Measurements from ENCODE around the gene EIPR1.

The EIPR1 gene

DNA sequence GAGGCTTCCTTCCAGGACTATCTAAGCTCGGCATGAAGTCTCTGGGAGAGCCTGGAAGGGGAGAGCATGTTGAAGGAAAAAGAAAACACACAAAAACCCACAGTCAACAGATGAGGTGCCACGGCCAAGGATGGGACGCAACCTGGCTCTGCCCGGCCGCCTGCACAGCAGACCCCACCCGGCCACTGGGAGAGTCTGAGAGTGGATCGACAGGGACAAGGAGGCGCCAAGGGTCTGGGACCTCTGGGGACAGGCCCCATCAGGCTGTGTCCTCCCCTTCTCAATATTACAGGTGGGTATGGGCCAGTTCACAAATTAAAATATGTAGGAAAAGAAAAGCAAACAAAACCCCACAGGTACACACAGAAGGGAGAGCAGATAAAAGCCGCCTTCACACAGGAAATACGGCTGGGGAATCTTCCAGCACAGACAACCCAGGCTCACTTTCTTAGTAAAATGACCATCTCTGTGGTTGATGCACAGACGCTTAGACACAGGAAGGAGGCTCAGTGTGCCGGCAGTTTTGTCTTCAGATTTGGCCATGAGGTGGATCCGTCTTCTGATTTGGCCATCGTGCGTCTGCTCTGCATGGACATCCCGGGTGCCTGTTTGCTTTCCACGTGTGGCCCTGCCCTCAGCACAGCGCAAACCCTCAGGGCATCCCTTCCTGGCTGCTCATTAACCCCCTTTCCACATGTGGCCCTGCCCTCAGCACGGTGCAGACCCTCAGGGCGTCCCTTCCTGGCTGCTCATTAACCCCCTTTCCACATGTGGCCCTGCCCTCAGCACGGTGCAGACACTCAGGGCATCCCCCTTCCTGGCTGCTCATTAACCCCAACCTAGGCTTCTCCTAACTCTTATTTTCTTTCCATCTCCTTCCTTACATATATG, 138.4 kb downstream of the EIPR1 start:
- no peak for DNase-seq

DNA sequence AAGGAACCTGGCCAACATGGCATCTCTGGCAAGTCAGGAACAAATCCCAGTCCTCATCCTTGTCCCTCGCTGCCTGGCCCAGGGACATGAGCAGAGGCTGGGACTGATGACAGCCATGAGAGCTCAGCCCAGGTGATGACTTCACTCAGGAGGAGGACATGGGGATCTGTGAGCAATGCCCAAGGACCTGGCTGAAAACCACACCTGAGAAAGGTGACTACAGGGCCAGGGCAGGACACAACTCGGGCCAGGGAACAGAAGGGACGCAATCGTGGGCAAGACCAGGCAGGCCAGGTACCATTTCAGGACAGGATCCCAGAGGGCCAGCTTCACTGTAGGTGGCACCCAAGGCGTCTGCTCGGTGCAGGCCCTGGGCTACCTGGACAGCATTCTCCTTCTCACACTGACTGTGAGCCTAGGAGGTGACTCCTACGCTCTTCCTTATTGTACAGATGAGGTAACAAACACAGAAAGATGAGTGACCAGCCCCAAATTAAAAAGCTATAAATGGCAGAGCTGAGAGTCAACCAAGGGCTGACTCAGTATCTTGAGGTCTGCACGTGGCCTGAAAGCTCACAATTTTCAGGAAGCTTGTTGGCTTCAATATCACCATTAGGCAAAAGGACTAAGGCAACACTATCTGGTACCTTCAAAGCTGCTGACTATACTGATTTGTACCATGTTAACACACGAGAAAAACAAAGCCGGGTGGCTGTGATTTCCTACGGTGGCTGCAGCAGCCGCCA, 141.1 kb downstream of the EIPR1 start:
- no peak for DNase-seq

DNA sequence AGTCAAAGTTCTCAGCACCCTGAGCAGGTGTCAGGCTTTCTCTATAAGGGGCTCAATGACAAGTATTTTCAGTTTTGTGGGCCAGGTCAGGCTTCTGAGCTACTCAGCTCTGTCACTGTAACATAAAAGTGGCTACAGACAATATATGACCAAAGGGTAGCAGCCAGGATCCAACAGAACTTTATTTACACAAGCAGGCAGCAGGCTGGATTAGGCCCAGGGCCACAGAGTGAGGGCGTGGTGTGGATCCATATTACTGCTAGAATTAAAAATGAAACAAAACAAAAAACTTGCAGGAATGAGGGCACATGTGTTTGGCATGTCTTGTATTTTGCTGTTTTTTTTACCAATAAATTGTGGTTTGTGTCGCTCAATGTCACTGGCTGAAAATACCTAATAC, 143.7 kb downstream of the EIPR1 start:
- DNase-seq: no peak

GRCh38 chr2:3229221-3229620, 148.4 kb downstream of the EIPR1 start:
- no peak for DNase-seq

GRCh38 chr2:3224681-3225080, 152.9 kb downstream of the EIPR1 start:
- DNase-seq: no peak

DNA sequence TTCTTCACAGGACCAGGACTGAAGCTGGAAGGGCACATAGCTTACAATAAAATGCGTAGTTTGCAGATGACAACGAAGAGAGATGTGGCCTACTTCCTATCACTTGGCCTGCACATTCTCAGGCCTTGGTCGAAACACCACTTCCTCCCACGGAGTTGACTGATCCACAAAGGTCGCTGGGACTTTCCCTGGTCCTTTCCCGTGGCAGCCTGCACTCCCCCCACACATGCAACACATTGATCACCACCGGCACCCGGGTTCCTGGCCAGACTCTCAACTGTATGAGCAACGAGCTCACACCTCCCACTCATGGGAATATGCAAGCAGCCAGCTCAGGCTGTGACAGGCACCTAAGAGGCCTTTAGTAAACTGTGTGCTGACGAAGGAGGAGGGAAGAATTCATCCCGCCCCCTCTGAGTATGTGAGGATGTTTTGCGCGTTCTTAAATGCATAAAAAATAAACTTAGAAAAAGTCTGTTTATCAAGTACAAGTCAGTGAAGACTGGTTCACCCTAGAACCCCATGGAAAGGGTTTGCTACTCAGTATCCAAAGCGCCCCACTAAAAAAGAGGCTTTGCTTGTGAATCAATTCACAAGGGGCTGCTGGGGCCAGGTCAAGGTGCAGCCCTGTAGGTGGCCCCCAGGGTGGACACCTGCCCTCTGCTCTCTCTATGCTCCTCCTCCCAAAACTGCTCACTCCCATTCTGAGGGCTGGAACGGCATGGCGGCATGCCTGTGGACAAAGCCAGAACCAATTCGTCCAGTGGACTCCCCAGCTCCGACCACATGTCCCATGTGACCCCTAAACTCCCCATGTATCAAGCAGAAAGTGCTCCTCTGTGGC, 154.3 kb downstream of the EIPR1 start:
- no peak for DNase-seq

- no peak for DNase-seq
These were observed 155.0 kb downstream of the EIPR1 start for GRCh38 chr2:3222636-3223035.

GRCh38 chr2:3219536-3219935, 158.1 kb downstream of the EIPR1 start:
- no peak for DNase-seq

DNA sequence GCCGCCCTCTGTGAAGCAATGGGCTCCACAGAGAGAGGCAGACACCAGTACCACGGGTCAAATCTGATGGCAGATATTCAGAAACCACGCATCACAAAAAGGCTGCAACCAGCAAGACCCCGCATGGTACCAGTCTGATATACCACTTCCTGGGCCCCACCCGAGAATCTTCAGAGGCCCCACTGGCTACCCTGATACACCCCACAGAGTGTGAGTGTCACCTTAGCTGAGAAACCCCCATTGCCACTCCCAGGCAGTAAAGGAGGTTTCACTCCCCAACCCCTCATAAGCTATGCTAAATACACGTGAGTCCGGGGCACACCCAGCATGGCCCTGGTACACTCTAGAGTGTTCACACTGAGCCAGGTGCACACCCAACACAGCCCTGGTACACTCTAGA, 160.0 kb downstream of the EIPR1 start:
- no peak for DNase-seq

- no peak for DNase-seq
These were observed 160.7 kb downstream of the EIPR1 start for GRCh38 chr2:3216841-3217495.

DNA sequence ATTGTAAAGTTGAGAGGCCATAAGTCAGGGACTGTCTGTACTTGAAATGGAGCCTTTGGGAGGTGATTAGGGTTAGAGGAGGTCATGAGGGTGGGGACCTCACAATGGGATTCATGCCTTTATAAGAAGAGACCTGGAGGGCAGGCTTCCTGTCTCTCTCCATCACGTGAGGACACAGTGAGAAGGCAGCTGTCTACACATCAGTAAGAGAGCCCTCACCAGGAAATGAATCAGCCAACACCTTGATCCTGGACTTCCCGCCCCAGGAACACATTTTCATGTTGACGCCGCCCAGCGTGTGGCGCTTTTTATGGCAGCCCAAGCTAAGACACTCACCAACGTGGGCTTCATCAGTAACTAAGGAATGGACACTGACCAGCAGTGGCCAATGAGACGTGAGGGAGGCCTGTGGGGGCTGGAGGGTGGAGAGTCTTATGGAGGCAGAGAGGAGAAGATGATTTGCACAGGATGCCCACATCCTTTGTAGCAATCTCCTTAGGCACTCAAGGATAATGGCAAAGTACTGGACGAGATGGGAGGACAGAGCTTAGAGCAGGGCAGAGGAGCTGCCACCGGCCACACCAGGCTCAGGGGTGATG, 162.7 kb downstream of the EIPR1 start:
- no peak for DNase-seq

GRCh38 chr2:3214065-3214464, 163.6 kb downstream of the EIPR1 start:
- no peak for DNase-seq

DNA sequence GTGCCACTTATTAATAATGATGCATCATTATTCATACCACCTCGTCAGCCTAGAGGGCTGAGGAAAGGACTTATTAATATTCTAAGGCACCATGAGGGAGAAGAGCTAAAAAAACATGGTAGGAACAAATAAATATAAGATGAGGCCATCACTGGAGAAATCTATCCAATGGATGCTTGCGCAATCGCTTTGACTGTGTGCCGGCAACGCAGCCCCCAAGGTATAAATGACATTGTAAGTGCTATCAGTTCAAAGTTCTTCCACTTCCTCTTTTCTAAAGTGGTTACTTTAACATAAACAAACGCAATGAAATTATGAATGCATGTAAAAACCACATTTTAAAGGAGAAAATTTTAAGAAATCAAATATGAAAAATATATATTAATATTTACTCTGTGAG, 164.6 kb downstream of the EIPR1 start:
- no peak for DNase-seq

DNA sequence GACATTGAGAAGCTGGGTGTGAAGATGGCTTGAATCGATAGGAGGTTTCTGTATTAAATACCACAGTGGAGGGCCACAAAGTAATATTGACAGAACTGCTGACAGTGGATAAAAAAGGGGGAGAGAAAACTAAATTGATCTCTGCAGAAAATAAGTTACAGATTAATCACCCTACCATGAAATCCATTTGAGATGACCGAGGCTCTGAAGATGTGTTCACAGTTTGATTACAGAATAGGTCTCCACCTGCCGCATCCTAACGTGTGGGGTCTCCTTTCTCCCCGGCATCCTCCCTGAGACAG, 165.6 kb downstream of the EIPR1 start:
- DNase-seq: no peak

DNA sequence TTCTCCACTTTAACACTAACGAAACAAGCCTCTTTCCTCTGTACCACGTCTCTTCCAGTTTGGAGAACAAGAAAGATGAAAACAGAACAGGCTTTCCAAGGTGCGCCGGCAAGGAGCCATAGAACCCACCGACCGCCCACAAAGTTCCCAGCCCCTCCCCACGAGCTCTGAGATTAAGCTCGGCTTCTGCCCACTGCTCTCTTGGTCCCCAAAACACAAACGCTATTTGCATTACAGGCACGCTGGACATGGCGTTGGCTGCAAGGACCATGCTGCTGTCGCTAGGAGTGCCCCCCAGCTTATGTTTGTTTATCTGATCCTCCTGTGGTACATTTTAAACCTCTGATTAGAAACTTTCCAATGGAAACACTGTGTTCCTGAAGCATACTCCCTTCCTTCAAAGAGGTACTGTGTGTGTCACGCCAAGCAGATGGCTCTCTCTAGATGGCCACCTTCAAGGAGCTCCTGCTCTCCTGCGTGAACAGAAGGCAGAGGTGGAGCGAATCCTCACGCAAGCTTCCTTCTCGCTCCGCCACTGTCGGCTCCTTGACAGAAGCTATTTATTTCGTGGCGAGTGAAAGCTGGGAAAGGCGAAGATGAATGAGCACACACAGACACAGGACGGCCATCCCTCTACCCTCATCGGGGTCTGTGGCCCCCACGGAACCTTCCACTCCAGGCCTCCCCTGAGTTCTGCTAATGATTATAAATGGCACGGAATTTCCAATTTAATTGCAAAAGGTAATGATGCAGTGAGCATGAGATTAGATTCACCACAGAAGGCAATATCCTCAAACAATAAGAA, 166.2 kb downstream of the EIPR1 start:
- no peak for DNase-seq

DNA sequence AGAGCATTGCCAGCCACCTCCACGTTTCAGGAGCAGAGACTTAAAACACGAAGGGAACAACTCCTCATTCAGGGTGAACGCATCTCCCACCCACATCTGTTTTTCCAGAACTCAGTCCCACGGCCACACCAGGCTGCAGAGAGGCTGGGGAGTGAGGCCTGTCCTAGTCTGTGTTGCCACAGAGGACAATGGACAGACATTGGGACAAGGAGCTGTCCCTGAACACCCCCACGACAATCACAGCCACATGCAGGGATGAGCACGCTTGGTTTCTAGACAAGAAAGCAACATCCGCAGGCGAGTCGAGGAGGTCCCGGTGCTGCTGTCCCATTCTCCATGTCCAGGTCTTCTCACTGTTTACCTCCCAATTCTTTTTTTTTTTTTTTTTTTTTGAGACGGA, 167.4 kb downstream of the EIPR1 start:
- no peak for DNase-seq

- no peak for DNase-seq
These were observed 168.4 kb downstream of the EIPR1 start for GRCh38 chr2:3209258-3209657.

DNA sequence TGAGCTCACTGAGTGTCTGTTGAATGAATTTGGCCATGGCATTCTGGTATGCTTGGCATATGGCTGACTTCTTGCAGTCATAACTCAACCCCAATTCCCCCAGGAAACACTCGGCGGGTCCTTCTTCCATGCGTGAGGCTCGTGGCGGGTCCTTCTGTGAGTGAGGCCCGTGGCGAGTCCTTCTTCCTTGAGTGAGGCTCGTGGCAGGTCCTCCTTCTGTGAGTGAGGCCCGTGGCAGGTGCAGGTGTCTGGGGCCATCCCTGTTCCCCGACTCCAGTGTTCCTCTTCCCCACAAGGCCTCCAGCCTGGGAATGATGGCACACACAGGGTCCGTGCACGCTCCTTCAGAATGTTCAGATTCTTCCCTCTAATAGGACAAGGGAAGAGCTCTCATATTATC, 169.0 kb downstream of the EIPR1 start:
- no peak for DNase-seq

DNA sequence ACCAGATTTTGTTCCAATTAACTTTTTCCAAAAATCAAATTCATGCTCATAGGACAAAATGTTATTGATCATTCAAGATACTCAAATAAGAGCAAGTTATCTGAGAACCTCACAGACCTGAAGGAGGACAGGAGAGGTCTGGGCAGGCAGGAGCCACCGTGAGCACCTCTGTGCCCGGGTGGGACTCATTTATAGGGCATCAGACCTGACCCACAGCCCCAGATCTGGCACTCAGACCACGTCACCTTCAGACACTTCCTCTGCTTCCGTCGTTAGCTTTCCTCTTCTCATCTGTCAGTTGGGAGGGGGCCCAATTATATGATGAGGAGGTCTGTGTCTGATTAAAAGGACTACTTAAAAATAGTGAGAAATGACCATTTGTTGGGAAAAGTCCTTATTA, 169.4 kb downstream of the EIPR1 start:
- DNase-seq: no peak

GRCh38 chr2:3207091-3207491, 170.5 kb downstream of the EIPR1 start:
- DNase-seq: no peak

DNA sequence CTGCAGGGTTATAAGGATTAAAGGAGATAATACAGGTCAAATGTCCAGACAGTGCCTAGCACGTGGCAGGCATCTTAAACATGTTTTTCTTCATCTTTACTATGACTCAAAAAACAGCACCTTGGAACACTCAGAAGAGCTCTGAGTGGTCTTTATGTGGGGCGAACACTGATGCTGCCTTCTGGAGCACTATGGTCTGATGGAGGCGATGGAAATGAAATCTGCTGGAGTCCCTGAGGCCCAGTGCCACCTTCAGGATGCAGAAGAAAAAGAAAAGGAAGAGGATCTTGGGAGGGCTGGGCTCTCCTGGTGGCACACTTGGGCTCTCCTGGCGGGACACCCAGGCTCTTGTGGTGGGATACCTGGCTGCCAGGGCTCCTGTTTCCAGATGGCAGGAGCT, 171.8 kb downstream of the EIPR1 start:
- DNase-seq: no peak

Measured in DMS79 treated with DMSO at 0.1 percent for 48 hours (cell line).